Prostate gland (tissue), 2 donors: ENCODE measurements around the gene TMEM45A.

ENCODE experiments used
- CTCF ChIP-seq, 4 experiments: fragments of 200-600 bp in 2 of 4; fragments of 450-650 bp in 2 of 4; sonication (generic) in 2 of 4; IDR thresholded peaks; 1 replicate in 3 of 4; 2 replicates in 1 of 4; pipeline ENCODE4 v1.5.1; 2016 to 2019; ENCODE audit warnings: antibody characterized with exemption in 4 of 4, mild to moderate bottlenecking in 2 of 4, moderate library complexity in 2 of 4
- POLR2A ChIP-seq: fragments of 450-650 bp; IDR thresholded peaks from one replicate; pipeline ENCODE4 v1.6.1; 2016; ENCODE audit warnings: antibody characterized with exemption, mild to moderate bottlenecking

GRCh38 chr3:100465892-100466777 lies 26.3 kb upstream of the TMEM45A start:
- TF ChIP-seq CTCF (IDR thresholded peaks at IDR 0.05) (no peak), POLR2A (no peak)
